Gastrocnemius medialis (tissue), 4 donors: ENCODE results near the gene AGPAT3.

Source experiments
- POLR2A ChIP-seq, 2 donors: fragments of 450-650 bp; IDR thresholded peaks; one replicate each; pipeline ENCODE4 v1.6.1; 2017; ENCODE audit warnings: antibody characterized with exemption in 2 of 2, mild to moderate bottlenecking in 2 of 2, moderate library complexity in 2 of 2
- TF ChIP-seq, protein P1 (sequence below), 5 experiments: fragments of 450-650 bp in 3 of 5; fragments of 200-600 bp in 2 of 5; sonication (generic) in 2 of 5; IDR thresholded peaks in 4 of 5; conservative IDR thresholded peaks in 1 of 5; 1 replicate in 4 of 5; 2 replicates in 1 of 5; pipeline ENCODE4 v1.5.1; 2016 to 2019; ENCODE audit warnings: antibody characterized with exemption in 5 of 5, mild to moderate bottlenecking in 3 of 5, moderate library complexity in 3 of 5

DNA sequence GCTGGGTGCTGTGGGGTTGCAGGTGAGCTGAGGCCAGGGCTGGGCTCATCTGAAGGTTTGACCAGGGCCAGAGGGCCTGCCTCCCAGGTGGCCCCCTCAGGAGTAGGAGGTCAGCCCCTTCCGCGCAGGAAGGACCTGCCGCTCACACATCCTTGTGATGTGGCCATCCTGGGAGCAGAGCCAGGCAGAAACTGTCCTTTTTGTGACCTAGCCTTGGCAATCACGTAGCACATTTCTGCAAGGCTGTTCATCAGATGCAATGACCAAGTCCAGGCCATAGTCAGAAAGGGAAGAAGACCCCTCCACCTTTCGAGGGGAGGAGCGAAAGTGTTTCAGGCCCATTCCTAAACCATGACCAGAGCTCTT lies 91.6 kb downstream of the AGPAT3 start:
- TF ChIP-seq, protein P1, sequence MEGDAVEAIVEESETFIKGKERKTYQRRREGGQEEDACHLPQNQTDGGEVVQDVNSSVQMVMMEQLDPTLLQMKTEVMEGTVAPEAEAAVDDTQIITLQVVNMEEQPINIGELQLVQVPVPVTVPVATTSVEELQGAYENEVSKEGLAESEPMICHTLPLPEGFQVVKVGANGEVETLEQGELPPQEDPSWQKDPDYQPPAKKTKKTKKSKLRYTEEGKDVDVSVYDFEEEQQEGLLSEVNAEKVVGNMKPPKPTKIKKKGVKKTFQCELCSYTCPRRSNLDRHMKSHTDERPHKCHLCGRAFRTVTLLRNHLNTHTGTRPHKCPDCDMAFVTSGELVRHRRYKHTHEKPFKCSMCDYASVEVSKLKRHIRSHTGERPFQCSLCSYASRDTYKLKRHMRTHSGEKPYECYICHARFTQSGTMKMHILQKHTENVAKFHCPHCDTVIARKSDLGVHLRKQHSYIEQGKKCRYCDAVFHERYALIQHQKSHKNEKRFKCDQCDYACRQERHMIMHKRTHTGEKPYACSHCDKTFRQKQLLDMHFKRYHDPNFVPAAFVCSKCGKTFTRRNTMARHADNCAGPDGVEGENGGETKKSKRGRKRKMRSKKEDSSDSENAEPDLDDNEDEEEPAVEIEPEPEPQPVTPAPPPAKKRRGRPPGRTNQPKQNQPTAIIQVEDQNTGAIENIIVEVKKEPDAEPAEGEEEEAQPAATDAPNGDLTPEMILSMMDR (IDR thresholded peaks at IDR 0.05 in 4 of 5, conservative IDR thresholded peaks at IDR 0.05 in 1 of 5): no peak
- no peak for TF ChIP-seq POLR2A (IDR thresholded peaks at IDR 0.05)
